ENCODE results near the gene HBE1. TPM values are rescaled to one million over a fixed set of nuclear protein-coding genes. Genes with fewer than 3 reads are reported as not detected.

Gene HBE1
- total and polyA plus RNA-seq, 9 of the 15 experiments (the other 6 are each of a cell fraction or from before 2014, with no cell fraction given), result 612 to 10,250 (median 2,181) TPM

DNA sequence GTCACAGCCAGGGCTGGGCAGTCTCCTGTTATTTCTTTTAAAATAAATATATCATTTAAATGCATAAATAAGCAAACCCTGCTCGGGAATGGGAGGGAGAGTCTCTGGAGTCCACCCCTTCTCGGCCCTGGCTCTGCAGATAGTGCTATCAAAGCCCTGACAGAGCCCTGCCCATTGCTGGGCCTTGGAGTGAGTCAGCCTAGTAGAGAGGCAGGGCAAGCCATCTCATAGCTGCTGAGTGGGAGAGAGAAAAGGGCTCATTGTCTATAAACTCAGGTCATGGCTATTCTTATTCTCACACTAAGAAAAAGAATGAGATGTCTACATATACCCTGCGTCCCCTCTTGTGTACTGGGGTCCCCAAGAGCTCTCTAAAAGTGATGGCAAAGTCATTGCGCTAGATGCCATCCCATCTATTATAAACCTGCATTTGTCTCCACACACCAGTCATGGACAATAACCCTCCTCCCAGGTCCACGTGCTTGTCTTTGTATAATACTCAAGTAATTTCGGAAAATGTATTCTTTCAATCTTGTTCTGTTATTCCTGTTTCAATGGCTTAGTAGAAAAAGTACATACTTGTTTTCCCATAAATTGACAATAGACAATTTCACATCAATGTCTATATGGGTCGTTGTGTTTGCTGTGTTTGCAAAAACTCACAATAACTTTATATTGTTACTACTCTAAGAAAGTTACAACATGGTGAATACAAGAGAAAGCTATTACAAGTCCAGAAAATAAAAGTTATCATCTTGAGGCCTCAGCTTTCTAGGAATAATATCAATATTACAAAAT is 18.6 kb upstream of the HBE1 start (continued):
- TF ChIP-seq, protein P1, sequence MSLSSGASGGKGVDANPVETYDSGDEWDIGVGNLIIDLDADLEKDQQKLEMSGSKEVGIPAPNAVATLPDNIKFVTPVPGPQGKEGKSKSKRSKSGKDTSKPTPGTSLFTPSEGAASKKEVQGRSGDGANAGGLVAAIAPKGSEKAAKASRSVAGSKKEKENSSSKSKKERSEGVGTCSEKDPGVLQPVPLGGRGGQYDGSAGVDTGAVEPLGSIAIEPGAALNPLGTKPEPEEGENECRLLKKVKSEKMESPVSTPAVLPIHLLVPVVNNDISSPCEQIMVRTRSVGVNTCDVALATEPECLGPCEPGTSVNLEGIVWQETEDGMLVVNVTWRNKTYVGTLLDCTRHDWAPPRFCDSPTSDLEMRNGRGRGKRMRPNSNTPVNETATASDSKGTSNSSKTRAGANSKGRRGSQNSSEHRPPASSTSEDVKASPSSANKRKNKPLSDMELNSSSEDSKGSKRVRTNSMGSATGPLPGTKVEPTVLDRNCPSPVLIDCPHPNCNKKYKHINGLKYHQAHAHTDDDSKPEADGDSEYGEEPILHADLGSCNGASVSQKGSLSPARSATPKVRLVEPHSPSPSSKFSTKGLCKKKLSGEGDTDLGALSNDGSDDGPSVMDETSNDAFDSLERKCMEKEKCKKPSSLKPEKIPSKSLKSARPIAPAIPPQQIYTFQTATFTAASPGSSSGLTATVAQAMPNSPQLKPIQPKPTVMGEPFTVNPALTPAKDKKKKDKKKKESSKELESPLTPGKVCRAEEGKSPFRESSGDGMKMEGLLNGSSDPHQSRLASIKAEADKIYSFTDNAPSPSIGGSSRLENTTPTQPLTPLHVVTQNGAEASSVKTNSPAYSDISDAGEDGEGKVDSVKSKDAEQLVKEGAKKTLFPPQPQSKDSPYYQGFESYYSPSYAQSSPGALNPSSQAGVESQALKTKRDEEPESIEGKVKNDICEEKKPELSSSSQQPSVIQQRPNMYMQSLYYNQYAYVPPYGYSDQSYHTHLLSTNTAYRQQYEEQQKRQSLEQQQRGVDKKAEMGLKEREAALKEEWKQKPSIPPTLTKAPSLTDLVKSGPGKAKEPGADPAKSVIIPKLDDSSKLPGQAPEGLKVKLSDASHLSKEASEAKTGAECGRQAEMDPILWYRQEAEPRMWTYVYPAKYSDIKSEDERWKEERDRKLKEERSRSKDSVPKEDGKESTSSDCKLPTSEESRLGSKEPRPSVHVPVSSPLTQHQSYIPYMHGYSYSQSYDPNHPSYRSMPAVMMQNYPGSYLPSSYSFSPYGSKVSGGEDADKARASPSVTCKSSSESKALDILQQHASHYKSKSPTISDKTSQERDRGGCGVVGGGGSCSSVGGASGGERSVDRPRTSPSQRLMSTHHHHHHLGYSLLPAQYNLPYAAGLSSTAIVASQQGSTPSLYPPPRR (CRISPR knock-in tag; IDR thresholded peaks at IDR 0.05; ENCODE audit: borderline replicate concordance), result no peak
- TF ChIP-seq CHD4 (IDR thresholded peaks at IDR 0.05; ENCODE audit: insufficient read depth, insufficient replicate concordance, low read depth, low read length, poor library complexity, severe bottlenecking) (no peak), PHB (CRISPR knock-in tag; IDR thresholded peaks at IDR 0.05) (no peak), ELF1 (tag; IDR thresholded peaks at IDR 0.05) (no peak), BHLHE40 (IDR thresholded peaks at IDR 0.05; ENCODE audit: low read length) (no peak), NR4A1 (CRISPR knock-in tag; IDR thresholded peaks at IDR 0.05) (no peak), NR4A1 (tag; IDR thresholded peaks at IDR 0.05) (peak; percentile 37; the same call in 1 of the 2 replicates), ZFP36 (IDR thresholded peaks at IDR 0.05; ENCODE audit: low read depth, low read length, partially characterized antibody) (no peak), ARID2 (IDR thresholded peaks at IDR 0.05) (no peak), MAFG (tag; conservative IDR thresholded peaks at IDR 0.05) (0 out of 2 replicates have a peak, but pooled peaks have one; percentile 3), LEF1 (IDR thresholded peaks at IDR 0.05) (no peak; the same call in 1 of the 2 replicates), ZSCAN32 (CRISPR knock-in tag; IDR thresholded peaks at IDR 0.05) (no peak), SRSF1 (IDR thresholded peaks at IDR 0.05; ENCODE audit: low read depth, low read length) (no peak), GATA2 (CRISPR knock-in tag; IDR thresholded peaks at IDR 0.05) (peak; percentile 60; the same call in 1 of the 2 replicates), ZNF764 (CRISPR knock-in tag; IDR thresholded peaks at IDR 0.05; ENCODE audit: low read depth) (no peak), CBX5 (IDR thresholded peaks at IDR 0.05; ENCODE audit: borderline replicate concordance, low read depth) (no peak)
- TF ChIP-seq, protein P2, sequence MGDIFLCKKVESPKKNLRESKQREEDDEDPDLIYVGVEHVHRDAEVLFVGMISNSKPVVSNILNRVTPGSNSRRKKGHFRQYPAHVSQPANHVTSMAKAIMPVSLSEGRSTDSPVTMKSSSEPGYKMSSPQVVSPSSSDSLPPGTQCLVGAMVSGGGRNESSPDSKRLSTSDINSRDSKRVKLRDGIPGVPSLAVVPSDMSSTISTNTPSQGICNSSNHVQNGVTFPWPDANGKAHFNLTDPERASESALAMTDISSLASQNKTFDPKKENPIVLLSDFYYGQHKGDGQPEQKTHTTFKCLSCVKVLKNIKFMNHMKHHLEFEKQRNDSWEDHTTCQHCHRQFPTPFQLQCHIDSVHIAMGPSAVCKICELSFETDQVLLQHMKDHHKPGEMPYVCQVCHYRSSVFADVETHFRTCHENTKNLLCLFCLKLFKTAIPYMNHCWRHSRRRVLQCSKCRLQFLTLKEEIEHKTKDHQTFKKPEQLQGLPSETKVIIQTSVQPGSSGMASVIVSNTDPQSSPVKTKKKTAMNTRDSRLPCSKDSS (IDR thresholded peaks at IDR 0.05; ENCODE audit: low read depth, partially characterized antibody), result no peak
- TF ChIP-seq, protein P3, sequence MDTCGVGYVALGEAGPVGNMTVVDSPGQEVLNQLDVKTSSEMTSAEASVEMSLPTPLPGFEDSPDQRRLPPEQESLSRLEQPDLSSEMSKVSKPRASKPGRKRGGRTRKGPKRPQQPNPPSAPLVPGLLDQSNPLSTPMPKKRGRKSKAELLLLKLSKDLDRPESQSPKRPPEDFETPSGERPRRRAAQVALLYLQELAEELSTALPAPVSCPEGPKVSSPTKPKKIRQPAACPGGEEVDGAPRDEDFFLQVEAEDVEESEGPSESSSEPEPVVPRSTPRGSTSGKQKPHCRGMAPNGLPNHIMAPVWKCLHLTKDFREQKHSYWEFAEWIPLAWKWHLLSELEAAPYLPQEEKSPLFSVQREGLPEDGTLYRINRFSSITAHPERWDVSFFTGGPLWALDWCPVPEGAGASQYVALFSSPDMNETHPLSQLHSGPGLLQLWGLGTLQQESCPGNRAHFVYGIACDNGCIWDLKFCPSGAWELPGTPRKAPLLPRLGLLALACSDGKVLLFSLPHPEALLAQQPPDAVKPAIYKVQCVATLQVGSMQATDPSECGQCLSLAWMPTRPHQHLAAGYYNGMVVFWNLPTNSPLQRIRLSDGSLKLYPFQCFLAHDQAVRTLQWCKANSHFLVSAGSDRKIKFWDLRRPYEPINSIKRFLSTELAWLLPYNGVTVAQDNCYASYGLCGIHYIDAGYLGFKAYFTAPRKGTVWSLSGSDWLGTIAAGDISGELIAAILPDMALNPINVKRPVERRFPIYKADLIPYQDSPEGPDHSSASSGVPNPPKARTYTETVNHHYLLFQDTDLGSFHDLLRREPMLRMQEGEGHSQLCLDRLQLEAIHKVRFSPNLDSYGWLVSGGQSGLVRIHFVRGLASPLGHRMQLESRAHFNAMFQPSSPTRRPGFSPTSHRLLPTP (IDR thresholded peaks at IDR 0.05; ENCODE audit: borderline replicate concordance, extremely low read depth, insufficient read length), result no peak

Data from K562 (cell line).